EH (cell line): ENCODE measurements around the gene ZNF143.
A peak's percentile ranks its signal among the peaks of the same experiment; 100 is the strongest.

ENCODE experiments used
- DNase-seq: peaks from one replicate; pipeline ENCODE4 v3.0.0-alpha.2; 2015; ENCODE audit warnings: low read depth

ZNF143 gene

DNA sequence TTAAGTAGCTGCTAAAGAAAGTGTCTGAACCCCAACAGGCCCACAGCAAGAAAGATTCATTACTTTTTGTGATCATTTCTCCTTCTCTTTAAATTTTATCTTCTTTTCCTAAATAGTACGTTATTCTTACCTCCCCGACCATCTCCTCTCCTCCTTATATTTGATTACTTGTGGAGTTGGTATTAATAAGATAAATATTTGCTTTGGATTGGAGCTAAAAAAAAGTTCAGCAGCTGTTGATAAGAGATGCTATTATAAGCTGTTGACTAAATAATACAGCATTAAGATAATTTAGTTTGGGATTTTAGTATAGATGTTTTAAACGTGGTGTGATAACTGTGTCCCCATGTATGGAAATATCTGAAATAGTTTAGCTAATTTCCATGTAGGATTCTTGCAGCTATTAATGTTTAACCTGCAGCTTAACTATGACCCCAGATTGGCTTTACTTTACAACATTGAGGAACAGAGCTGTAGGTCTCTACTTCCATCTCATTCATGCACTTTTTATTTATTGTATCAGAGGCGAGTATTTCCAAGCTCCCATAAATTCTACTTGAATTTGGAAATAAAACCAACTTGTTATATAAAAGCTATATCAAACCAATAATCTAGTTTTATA lies 37.8 kb downstream of the ZNF143 start:
- DNase-seq: no peak

DNA sequence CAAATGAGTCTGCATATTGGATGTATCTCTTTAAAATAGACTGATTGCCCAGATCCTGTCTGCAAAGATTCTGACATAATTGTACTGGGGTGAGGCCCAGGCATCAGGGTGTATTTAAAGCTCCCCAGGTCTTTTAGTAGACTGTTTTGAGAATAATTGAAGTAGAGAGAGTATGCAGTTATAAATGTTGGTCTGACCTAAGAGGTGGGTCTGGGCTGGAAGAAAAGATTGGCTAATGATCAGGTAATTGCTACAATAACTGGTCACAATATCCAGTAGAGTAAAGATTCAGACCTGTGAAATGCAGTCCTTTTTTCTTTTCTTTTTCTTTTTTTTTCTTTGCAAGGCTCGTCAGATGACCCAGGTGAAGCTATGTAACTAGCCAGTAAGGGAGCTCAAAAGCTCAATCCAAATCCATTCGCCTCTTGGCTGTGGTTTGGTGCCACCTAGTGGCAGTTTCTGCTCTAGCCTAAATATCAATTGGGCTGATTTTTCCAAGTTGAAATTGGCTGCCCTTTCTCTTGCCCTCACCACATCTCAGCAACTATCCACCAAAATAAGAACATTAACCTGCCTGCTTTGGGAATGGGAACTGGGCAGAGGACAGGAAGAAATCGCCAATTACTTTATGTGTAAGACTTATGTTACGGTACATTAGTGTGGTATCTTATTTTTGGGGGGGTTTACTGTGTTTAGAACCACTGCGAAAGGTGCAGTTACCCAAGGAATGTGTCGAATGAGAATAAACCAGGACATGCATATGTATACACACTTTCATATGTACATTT lies 45.9 kb downstream of the ZNF143 start:
- peak; percentile 78 for DNase-seq

GRCh38 chr11:9507277-9507580 lies 46.4 kb downstream of the ZNF143 start:
- DNase-seq: peak; percentile 15

DNA sequence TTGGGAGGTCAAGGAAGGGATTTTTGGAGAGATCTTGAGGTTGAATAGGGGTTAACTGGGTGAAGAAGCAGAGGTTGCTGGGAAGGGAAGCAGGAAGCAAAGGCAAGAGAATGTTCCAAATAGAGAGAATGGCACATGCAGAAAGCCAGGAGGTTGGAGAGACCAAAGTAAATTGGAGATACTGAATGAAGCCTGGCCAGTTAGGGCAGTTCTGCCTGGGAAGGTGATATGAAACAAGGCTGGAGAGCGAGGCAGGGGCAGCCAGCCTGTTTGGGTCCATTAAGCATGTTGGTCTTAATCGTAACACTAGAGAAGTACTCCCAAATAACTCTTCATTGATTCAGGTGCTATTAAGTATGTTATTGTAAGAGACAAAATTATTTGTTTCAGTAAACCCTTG lies 48.2 kb downstream of the ZNF143 start:
- DNase-seq: no peak

DNA sequence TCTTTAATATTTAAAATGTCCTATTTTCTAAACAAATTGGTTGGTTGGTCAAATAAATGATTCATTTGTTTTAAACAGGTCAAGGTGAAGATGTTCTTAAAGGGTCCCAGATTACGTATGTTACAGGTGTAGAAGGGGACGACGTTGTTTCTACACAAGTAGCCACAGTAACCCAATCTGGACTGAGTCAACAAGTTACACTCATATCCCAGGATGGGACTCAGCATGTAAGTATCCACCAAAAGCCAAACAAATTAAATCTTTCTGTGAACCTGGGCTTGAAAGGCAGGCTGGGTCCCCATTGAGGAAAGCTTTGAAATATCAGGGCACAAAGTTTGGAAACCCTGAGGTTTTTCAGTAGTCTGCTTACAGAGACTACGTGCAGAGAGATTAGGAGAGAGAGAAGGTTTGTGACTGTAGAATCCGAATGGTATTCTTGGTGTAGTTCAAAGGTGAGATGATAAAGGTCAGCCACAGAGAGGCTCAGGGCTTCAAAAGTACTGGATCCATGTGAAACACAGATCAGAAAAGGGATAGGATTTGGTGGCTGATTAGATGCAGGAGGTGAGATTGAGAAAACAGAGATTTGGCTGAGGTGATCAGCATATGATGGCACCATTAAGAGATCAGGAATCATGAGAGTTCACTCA lies 51.7 kb downstream of the ZNF143 start:
- no peak for DNase-seq

- peak; percentile 57 for DNase-seq
Measured at GRCh38 chr11:9514576-9514975, 53.8 kb downstream of the ZNF143 start.

DNA sequence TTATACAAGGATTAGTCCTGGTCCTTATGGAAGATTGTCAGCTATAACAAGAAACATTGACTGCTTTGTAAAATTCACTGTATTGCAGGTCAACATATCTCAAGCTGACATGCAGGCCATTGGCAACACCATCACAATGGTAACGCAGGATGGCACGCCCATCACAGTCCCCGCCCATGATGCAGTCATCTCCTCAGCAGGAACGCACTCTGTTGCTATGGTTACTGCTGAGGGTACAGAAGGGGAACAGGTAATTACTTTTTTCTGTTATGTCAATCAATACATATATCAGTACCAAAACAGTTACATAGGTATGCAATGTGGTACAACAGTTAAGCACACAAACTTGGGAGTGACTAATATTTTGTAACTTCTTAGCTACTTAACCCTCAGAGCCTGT lies 55.3 kb downstream of the ZNF143 start:
- no peak for DNase-seq

DNA sequence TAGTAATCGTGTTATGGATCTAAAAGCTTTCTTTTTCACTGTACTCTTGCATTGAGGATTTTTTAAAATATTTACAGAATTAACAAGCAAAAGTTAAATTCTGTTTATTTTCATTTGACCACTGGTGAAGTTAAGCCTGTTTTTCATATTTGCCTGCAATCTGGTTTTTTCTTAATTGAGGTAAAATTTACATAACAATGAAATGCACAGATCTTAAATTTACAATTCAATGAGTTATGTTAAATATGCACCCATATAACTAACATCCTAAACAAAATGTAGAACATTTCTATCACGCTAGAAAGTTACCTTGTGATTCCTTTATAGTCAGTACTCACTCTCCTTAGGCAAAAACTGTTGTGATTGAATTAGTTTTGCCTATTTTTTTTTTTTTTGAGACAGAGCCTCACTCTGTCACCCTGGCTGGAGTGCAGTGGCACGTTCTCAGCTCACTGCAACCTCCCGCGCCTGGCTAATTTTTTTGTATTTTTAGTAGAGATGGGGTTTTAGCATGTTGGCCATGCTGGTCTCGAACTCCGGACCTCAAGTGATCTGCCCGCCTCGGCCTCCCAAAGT lies 58.1 kb downstream of the ZNF143 start:
- DNase-seq: no peak

DNA sequence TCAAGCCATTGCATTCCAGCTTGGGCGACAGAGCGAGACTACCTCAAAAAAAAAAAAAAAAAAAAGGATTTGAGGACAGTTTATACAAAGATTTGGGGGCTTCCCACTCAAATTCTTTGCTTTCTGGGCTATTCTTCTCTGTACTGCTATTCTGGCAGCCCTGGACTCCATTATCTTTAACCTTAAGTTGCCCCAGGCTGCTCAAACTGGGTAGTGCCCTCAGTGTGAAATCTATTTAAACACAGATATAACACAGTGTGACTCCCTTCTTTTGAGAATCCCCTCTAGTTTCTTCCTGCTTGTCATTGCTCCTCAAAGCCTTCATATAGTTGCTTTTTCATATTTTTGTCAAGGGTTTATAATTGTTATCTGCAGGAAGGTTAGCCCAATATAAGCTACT lies 63.2 kb downstream of the ZNF143 start:
- no peak for DNase-seq

GRCh38 chr11:9525116-9525515 lies 64.3 kb downstream of the ZNF143 start:
- DNase-seq: peak; percentile 27

DNA sequence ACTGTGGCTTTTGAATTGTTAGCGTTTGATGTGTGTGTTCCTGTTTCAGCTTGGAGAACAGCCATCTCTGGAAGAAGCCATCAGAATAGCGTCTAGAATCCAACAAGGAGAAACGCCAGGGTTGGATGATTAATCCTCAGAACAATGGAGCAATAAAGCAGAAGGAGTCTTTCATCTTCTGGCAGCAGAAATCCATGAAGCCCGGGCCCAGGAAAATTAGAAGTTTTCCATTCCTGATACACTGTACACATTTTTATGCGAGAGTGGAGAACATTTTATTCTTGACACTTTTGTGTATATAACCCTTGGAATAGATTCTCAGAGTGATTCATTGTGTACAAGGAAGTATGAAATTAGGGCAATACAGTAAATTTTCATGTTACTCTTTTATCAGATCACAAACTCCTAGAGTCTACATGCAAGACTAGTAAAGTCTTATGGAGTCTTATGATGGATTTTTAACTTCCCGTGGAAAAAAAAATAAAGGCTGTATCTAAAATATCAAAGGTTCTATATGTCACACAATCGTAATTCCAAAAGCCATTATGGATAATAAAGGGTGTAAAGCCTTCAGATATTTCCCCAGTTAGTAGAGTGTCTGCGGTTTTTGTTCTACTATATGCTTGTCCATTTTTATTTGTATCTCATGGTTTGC lies 66.8 kb downstream of the ZNF143 start:
- peak; percentile 90 for DNase-seq

DNA sequence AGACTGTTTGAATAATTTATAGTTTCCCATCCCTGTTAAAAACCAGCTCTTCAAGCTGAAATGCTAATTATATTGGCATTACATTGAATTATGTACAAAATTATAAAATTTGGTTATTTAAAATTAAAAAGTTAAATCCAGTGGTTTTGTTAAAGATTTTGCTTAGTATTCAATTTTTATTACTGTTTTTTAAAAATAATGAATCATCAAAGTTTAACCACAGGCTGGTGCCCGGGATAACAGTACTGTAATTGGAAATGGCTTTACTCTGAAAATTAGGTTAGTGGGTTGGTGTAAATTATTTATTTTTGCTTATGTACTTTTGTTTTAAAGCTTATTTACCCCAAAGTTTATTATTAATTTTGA lies 67.3 kb downstream of the ZNF143 start:
- DNase-seq: no peak

DNA sequence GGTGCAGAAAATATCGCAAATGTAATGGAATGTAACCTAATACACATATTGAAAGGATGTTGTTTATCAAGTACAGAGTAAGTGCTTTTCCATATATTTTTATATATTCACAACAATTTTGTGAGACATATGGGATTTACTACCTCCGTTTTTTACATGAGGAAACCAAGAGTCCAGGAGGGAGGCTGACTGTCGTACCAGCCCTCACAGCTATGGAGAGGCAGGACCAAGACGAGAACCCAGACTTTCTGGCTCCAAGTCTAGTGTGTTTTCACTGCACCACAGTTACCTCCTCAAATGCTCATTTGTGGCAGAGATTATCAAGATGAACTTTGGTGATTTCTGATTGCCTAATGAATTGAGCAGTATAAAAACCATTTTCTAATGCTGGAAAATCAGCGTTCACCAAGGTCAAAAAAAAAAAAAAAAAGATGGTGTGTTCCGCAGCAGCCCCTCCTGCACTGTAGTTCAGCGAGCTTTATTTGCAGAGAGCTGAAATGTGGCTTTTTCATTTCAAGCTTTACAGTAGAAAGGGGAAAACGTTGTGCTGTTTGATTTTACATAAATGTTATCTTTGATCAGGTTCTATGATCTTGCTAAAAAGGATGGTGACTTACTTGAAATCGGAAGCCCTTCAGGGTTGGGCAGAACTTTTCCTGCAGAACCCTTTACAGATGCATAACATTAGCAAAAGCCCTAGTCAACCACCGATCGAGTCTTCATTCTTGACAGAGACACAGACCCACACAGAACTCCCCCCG lies 67.9 kb downstream of the ZNF143 start:
- DNase-seq: no peak

- no peak for DNase-seq
Measured at GRCh38 chr11:9529334-9529650, 68.5 kb downstream of the ZNF143 start.

- DNase-seq: no peak
Measured at GRCh38 chr11:9530020-9530621, 69.3 kb downstream of the ZNF143 start.

GRCh38 chr11:9530901-9531625 lies 70.3 kb downstream of the ZNF143 start:
- no peak for DNase-seq

- no peak for DNase-seq
Measured at GRCh38 chr11:9533058-9533457, 72.2 kb downstream of the ZNF143 start.

DNA sequence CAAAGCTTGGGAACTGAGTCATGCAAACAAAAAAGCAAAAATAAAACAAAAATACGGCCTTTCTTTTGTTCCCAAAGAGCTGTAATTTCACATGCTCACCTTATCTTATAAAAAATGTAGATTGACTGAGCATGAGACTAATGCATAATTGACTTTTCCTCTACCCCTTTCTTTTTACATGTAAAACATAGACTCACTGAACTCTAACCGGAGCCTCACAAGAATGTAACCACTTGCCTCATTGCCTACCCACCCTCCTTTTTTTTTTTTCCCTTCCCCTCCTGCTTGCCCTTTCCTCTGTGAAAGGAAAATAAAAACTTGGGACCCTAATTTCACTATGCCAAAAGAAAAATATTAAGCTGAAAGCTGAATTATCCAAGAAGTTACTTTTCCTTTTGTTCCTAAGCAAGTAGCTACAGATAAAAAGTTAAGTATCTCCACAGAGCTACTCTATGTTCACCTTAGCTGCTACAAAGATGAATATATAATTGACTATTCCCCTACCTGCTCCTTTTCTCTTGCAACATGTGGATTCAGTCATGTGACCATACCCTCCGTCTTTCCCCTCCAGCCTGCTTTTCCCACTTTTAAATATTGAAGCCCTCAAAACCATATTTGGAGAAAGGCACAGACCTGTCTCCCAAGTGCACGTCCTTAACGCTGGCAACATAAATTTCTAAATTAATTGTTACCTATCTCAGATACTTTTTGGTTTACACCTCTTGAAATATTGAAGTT lies 73.1 kb downstream of the ZNF143 start:
- DNase-seq: no peak

DNA sequence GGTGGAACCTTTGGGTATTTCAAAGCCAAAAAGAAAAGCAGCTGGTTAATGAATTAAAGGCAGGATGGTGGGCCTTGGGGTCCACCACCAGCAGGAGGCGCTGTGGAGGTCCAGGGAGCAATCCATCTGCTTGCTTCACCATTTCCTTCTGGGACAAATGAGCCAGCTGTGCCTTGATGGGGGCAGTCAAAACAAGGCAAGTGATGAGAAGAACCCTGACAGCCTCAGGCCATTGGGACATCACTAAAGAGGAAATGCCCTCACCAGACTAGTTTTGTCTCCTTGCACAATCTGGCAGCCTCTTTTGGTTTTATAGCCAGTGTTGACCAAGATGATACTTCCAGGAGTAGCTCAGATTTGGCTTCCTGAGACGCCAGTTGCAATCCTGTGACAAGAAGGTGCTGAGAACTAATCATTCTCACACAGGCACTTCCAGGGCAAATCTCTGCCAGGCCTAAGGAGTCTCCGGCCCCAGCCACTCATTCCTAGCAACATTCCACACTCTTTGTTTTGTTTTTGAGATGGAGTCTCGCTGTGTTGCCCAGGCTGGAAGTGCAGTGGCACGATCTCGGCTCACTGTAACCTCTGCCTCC lies 74.5 kb downstream of the ZNF143 start:
- DNase-seq: peak; percentile 94

DNA sequence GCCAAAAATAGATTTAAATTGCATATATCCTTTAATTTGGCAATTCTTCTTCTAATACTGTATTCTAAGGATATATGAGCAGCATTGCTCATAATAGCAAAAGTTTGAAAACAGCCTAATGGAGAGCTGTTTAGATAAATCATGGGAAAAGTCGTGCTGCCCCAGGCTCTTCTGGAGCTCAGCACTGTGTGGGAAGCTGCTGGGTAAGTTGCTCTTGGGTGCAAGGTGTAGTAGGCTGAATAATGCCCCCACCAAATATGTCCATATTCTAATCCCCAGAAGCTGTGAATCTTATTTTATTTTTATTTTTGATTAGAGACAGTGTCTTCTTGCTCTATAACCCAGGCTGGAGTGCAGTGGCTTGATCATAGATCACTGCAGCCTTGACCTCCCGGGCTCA lies 77.7 kb downstream of the ZNF143 start:
- no peak for DNase-seq
